ENCODE data around the gene CLASP1. TPM values are rescaled to one million over a fixed set of nuclear protein-coding genes. Genes with fewer than 3 reads are reported as not detected.
"Not testable (repeated sequence)": the region's sequence is repeated elsewhere in the genome, so short reads cannot be mapped to it uniquely, and the experiment has no call there.

The CLASP1 gene
- total RNA-seq, 1 experiment from 2014 or later: 49.2 TPM

- Histone ChIP-seq H3K4me1 (ENCODE audit: control insufficient read depth, insufficient read depth, low read length) (no peaks in the 10 kb centered on the region), H3K27me3 (ENCODE audit: control insufficient read depth, insufficient read depth, low read length) (no peaks in the 10 kb centered on the region), H3K36me3 (ENCODE audit: control insufficient read depth, insufficient read depth, low read length) (no peaks in the 10 kb centered on the region; the same call in 1 of the 2 replicates), H3K27ac (ENCODE audit: low read length) (no peak overlapping the region), H3K4me3 (ENCODE audit: low read depth in 2 of 2, low read length in 2 of 2) (no peak overlapping the region), H3K9me3 (ENCODE audit: control insufficient read depth, insufficient read depth, low read depth, low read length) (no peaks in the 10 kb centered on the region)
- no peak for DNase-seq (ENCODE audit: low read depth, low spot score)
- in situ Hi-C loops (cut with HindIII; ENCODE audit: low pct_unique_long_range_greater_than_20kb, low sequenced_read_pairs) (no loop called here), intact Hi-C loops (cut with micrococcal nuclease; ENCODE audit: unreplicated experiment) (no loop called here)
- ChIA-PET CTCF (no interaction called here), POLR2A (no interaction called here)
- ATAC-seq: no peak
- TF ChIP-seq CTCF (IDR thresholded peaks at IDR 0.05) (no peak), TCF7L2 (IDR thresholded peaks at IDR 0.05; ENCODE audit: low read depth, low read length) (no peak), SIN3A (IDR thresholded peaks at IDR 0.05; ENCODE audit: borderline replicate concordance, insufficient read depth, low read depth, low read length) (no peak), REST (IDR thresholded peaks at IDR 0.05; ENCODE audit: insufficient read depth in 1 of 2, low read depth in 2 of 2, low read length in 1 of 2) (no peak), POLR2AphosphoS5 (IDR thresholded peaks at IDR 0.05; ENCODE audit: low read depth, low read length) (no peak)
- BruUV-seq (replicated peaks): no TSS peak
Observed at GRCh38 chr2:121345887-121346286, 303.4 kb downstream of the CLASP1 start.

- Histone ChIP-seq H3K4me1 (ENCODE audit: control insufficient read depth, insufficient read depth, low read length) (no peaks in the 10 kb centered on the region), H3K27ac (ENCODE audit: low read length) (no peak overlapping the region), H3K4me3 (ENCODE audit: low read depth in 2 of 2, low read length in 2 of 2) (no peak overlapping the region), H3K9me3 (ENCODE audit: control insufficient read depth, insufficient read depth, low read depth, low read length) (no peaks in the 10 kb centered on the region), H3K36me3 (ENCODE audit: control insufficient read depth, insufficient read depth, low read length) (no peaks in the 10 kb centered on the region; the same call in 1 of the 2 replicates), H3K27me3 (ENCODE audit: control insufficient read depth, insufficient read depth, low read length) (no peaks in the 10 kb centered on the region)
- ChIA-PET CTCF (no interaction called here), POLR2A (no interaction called here)
- no peak for TF ChIP-seq SIN3A (IDR thresholded peaks at IDR 0.05; ENCODE audit: borderline replicate concordance, insufficient read depth, low read depth, low read length)
- no peak for TF ChIP-seq CTCF (IDR thresholded peaks at IDR 0.05)
- TF ChIP-seq REST (IDR thresholded peaks at IDR 0.05; ENCODE audit: insufficient read depth in 1 of 2, low read depth in 2 of 2, low read length in 1 of 2): no peak
- TF ChIP-seq POLR2AphosphoS5 (IDR thresholded peaks at IDR 0.05; ENCODE audit: low read depth, low read length): no peak
- TF ChIP-seq TCF7L2 (IDR thresholded peaks at IDR 0.05; ENCODE audit: low read depth, low read length): no peak
- ATAC-seq: no peak
- DNase-seq (ENCODE audit: low read depth, low spot score): no peak
- no TSS peak for BruUV-seq (replicated peaks)
- in situ Hi-C loops (cut with HindIII; ENCODE audit: low pct_unique_long_range_greater_than_20kb, low sequenced_read_pairs) (no loop called here), intact Hi-C loops (cut with micrococcal nuclease; ENCODE audit: unreplicated experiment) (no loop called here)
Observed at GRCh38 chr2:121345101-121345500, 304.2 kb downstream of the CLASP1 start.

GRCh38 chr2:121343828-121344399, 305.3 kb downstream of the CLASP1 start:
- BruUV-seq (replicated peaks); POLR2A ChIA-PET; DNase-seq (ENCODE audit: low read depth, low spot score); H3K27ac ChIP-seq (ENCODE audit: low read length); H3K4me3 ChIP-seq (ENCODE audit: low read depth in 2 of 2, low read length in 2 of 2); in situ Hi-C loops (cut with HindIII; ENCODE audit: low pct_unique_long_range_greater_than_20kb, low sequenced_read_pairs); intact Hi-C loops (cut with micrococcal nuclease; ENCODE audit: unreplicated experiment); H3K4me1 ChIP-seq (ENCODE audit: control insufficient read depth, insufficient read depth, low read length); H3K27me3 ChIP-seq (ENCODE audit: control insufficient read depth, insufficient read depth, low read length); H3K9me3 ChIP-seq (ENCODE audit: control insufficient read depth, insufficient read depth, low read depth, low read length); H3K36me3 ChIP-seq (ENCODE audit: control insufficient read depth, insufficient read depth, low read length); ATAC-seq: not testable (repeated sequence)
- CTCF ChIA-PET: interaction anchor here (0.6 kb wide), 1 partner anchor 20 kb away, joined by 3 read pairs; no protein-coding TSS in a partner anchor
